Left renal cortex interstitium (tissue), 4 donors: ENCODE data around the gene ADORA2B. TPM values are rescaled to one million over a fixed set of nuclear protein-coding genes. Genes with fewer than 3 reads are reported as not detected.
"Not testable (repeated sequence)": the region's sequence is repeated elsewhere in the genome, so short reads cannot be mapped to it uniquely, and the experiment has no call there.

Source experiments
- DNase-seq, 4 donors: peaks; one replicate each; pipeline ENCODE4 v3.0.0-alpha.2; 2013; ENCODE audit warnings: low read depth in 4 of 4, low spot score in 2 of 4, missing footprints in 1 of 4
- polyA plus RNA-seq, 4 donors: library from polyadenylated mRNA; unstranded; fragments of 120-200 nt; gene quantifications; one replicate each; pipeline ENCODE4 v1.2.1, GENCODE V29; 2013; ENCODE audit not compliant: insufficient read length in 4 of 4

The ADORA2B gene
- polyA plus RNA-seq, 4 donors, result 1.1 to 7.5 (median 2.6) TPM

DNA sequence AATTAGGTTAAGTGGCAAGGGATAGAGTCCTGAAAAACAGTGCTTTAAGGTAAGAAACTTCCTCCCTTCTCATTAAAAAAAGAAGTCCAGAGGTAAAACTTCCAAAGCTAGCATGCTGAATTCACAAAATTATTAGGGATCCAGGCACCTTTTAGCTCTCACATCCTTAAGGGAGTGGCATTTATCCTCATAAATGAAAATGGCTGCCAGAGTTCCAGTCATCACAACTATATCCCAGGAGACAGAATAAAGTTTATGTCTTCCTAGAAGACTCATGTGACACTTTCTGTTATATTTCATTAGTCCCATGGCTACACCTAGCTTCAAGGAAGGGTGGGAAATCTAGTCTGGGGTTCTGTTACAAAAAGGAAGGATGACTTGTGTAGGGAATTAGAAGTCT, 23.3 kb upstream of the ADORA2B start:
- DNase-seq, result no peak

- DNase-seq, result no peak
Measured at GRCh38 chr17:15922586-15922985, 22.3 kb upstream of the ADORA2B start.

- DNase-seq, result no peak
Measured at GRCh38 chr17:15926039-15926740, 18.7 kb upstream of the ADORA2B start.

DNA sequence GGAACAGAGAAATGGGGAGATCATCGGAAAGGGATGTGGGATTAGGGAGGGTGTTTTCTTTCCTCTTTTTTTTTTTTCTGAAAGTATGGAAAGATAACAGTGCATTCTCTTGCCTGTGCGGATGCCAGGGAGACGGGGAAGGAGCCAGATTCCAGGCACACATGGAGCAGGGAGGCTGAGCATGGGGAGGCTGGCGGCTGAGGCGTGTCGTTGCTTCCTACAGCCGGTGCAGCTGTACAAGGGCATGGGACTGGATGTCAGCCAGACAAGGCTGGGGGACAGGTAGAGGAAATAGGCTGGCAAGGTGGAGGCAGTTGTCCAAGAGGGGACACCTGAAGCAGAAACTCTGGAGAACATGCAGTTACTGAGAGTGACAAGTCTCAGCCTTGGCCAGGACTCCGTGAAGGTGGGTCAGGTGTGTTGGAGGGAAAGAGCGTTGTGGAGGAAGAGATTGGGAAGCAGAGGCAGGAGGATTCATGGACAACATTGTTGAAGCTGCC, 16.6 kb upstream of the ADORA2B start:
- no peak for DNase-seq

- DNase-seq, result no peak
Measured at GRCh38 chr17:15929941-15930340, 15.0 kb upstream of the ADORA2B start.

GRCh38 chr17:15930426-15930825, 14.5 kb upstream of the ADORA2B start:
- DNase-seq, result no peak

GRCh38 chr17:15931394-15931793, 13.5 kb upstream of the ADORA2B start:
- no peak for DNase-seq

- DNase-seq, result no peak
Measured at GRCh38 chr17:15934866-15935265, 10.1 kb upstream of the ADORA2B start.

DNA sequence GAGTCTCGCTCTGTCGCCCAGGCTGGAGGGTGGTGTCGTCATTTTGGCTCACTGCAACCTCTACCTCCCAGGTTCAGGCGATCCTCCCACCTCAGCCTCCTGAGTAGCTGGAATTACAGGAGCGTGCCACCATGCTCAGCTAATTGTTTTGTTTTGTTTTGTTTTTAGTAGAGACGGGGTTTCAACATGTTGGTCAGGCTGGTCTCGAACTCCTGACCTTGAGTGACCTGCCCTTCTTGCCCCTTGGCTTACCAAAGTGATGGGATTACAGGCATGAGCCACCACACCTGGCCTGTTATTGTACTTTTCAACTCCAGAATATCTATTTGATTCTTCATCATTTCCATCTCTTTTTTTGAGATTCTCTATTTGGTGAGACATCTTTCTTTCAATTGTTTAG, 9.0 kb upstream of the ADORA2B start:
- DNase-seq, result no peak

DNA sequence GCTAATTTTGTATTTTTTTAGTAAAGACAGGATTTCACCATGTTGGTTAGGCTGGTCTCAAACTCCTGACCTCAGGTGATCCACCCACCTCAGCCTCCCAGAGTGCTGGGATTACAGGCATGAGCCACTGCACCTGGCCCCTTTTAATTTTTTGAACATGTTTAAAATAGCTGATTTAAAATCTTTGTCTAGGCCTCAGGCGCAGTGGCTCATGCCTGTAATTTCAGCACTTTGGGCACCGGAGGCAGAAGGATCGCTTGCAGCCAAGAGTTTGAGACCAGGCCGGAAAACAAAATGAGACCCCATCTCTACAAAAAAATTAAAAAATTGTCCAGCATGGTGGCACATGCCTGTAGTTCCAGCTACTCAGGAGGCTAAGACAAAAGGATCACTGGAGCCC, 8.4 kb upstream of the ADORA2B start:
- DNase-seq, result not testable (repeated sequence)

GRCh38 chr17:15941781-15942180, 3.1 kb upstream of the ADORA2B start:
- DNase-seq, result no peak

- no peak for DNase-seq
Measured at GRCh38 chr17:15942207-15942833, 2.6 kb upstream of the ADORA2B start.

DNA sequence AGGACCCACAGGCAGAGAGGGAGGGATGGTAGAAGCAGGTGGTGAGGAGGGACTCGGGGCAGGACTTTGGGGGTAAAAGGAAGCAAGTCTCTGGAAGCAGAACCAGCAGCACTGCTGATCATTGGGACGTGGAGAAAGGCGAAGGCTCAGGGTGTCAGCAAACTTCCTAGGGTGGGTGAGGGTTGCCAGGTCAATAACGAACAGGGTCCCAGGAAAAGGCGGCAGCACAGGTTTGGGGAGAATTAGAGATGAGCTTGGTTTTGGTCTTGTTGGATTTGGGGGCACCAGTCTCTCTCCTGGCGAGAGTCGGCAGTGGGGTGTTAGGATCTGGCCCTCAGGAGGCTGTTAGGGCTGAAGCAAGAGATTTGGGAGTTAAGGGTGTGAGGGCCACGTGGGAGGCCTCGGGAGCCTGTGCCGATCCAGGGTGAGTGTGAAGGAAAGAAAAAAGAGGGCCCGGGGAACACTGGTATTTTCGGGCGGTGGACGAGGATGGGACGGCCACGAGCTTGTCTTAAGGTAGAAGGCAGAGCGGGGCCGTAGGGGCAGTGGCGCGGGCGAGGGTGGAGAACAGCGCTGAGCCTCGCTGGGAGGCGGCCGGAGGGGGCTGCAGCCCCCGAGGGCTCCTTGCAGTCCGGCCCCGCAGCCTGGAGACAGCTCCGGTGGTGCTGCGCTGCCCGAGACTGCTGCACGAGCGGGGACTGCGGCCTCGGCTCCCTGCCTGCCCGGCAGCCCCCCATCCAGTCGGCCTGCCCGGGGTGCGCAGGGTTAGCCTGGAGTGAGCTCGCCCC, 765 bp upstream of the ADORA2B start:
- no peak for DNase-seq

- DNase-seq, result peak in 1 of 4 donors; percentile 15
Measured at GRCh38 chr17:15945527-15946191, 729 bp downstream of the ADORA2B start.

DNA sequence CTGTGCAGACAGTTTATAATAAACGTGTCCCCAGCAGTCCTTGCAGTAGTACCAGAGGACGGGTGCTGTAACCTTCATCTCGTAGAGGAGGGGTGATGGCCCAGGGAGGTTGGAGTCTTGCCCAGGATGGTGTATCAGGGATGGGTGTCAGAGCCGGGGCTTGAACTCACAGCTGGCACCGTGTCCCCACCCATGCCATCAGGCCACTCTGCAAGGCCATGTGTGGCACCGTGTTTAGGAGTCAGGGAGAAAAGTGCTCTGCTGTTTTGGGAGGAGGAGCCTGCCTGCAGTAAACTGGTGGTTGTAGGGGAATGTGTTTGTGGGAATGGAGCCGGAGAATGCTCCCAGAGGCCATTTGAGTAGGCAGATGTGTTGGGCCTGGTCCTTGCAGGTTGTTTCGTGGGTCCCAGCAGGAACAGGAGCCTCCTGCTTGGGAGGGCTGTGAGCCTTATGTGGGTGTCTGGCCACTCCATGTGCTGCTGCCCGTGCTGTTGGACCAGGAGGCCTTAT, 1.7 kb downstream of the ADORA2B start:
- no peak for DNase-seq

DNA sequence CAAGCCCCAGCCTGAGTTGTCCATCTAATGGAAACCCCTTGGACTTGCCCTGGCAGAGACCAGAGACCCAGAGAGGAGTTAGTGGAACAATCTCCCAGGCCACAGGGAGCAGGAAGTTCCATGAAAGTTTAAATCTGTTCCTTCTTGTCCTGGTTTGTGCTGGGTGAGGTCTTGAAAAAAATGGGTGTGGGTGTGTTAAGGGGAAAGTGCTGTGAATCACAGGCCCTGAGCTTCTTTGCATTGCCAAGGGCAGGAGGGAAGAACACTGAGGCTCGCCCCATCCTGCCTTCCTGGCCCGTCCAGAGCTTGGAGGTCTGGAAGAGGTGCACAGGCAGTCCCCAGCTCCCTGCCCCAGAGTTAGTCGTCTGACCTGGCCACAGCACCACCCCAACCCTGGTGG, 2.3 kb downstream of the ADORA2B start:
- no peak for DNase-seq

- no peak for DNase-seq
Measured at GRCh38 chr17:15947976-15948752, 3.2 kb downstream of the ADORA2B start.

- no peak for DNase-seq
Measured at GRCh38 chr17:15951368-15952047, 6.6 kb downstream of the ADORA2B start.

GRCh38 chr17:15952048-15952532, 7.2 kb downstream of the ADORA2B start:
- DNase-seq, result no peak
